HG03175 (cell line): ENCODE data around the gene TSNAXIP1.
"Not testable (repeated sequence)": the region's sequence is repeated elsewhere in the genome, so short reads cannot be mapped to it uniquely, and the experiment has no call there.

Source experiments
- ATAC-seq: cut with Tn5 transposase; IDR thresholded peaks from one replicate; pipeline ENCODE4 v1.9.1; 2021; ENCODE audit warnings: mild to moderate bottlenecking, moderate library complexity; ENCODE audit not compliant: unreplicated experiment

Gene TSNAXIP1

DNA sequence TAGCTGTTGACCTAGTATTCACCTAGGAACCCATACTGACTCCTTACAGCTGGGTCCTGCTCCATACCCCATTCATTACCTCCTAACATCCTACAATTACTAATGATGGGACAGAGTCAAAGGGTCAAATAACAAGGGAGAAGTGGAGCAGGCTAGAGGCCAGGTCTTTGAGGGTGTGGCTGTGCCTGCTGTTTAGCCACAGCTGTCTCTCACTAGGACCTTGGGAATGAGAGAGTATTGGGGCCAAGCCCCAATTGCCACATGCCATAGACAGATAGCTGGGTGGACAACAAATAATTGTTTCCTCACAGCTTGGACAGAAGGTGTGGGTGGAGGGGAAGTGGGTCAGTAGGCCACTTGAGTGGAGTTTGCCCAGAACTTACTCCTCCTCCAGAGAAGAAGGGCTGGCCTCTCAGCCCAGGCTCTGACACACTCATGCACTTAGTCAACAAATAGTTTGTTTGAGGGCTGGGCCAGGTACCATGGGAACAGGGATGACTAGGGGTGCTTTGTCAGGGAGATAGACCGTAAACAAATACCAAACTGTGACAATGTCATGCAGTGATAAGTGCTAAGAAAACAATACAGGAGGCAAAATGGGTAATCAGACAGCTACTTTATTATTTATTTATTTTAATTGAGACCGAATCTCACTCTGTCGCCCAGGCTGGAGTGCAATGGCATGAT lies 51.0 kb downstream of the TSNAXIP1 start:
- no peak for ATAC-seq

DNA sequence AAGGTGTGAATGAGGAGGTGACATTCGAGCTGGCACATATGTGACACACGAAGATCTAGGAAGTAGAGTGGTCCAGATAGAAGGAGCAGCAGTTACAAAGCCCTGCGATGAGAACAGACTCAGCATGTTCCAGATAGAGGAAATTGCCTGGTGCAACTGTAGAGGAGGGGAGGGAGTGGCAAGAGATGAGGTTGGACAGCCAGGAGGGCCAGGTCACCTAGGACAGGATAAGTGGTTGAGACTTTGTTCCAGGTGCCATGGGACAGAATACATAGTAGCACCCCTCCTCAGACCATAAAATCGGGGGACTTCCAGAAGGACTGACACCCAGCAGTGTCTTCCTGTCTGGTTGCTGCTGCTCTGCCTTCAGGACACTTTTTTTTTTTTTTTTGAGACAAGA lies 51.8 kb downstream of the TSNAXIP1 start:
- no peak for ATAC-seq

DNA sequence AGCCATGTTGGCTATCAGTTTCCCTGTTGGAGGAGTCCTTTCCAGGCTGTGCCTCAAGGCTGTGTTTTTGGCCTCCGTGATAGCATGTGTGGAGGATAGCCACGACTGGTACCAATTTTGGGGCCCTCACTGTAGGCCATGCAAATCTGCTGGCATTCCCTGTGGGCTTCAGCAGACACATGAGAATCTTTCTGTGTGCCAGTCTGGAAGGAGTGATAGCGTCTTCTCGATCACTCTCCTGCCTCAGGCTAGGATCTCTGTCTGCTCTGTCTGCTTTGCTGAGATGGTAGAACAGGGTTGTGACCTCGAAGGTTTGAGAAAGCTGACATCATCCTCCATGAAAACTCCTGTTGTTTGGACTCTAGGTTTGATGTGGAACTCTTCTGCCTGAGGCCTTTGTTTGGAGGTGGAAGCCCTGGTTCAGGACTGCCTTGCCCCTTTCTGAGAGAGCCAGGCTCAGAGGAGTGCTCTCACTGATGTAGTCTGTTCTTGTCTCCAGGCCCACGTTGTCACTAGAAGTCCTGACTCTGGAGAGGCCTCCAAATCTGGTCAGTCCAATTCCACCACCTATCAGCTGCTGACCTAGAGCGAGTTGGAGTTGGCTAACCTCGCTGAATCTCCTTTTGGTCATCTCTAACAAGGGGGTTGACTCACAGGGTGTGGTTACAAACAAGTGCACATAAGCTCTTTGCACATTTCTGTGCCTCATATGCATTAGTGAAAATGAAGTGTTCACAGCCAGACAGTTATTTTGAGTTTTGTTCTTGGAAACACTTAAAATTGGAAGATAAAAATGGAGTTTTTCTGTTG lies 54.1 kb downstream of the TSNAXIP1 start:
- ATAC-seq, result no peak

DNA sequence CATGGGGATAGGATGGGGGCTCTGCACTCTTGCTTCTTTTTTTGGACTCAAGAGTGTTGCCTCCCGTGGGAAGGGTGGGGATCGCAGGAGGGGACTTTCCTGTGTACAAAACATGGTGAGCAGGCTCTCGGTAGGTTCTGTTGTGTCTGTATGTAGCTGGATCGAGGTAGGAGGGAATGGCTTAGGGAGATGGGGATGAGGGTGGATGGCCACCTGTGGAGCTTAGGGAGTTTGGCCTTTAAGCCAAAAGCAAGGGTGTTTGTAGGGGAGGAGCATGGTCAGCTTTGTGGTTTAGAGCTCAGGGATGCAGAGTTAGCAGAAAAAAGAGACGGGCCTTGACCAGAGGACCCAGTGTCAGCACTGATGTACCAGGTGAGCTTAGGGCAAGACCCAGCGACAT lies 55.2 kb downstream of the TSNAXIP1 start:
- no peak for ATAC-seq

DNA sequence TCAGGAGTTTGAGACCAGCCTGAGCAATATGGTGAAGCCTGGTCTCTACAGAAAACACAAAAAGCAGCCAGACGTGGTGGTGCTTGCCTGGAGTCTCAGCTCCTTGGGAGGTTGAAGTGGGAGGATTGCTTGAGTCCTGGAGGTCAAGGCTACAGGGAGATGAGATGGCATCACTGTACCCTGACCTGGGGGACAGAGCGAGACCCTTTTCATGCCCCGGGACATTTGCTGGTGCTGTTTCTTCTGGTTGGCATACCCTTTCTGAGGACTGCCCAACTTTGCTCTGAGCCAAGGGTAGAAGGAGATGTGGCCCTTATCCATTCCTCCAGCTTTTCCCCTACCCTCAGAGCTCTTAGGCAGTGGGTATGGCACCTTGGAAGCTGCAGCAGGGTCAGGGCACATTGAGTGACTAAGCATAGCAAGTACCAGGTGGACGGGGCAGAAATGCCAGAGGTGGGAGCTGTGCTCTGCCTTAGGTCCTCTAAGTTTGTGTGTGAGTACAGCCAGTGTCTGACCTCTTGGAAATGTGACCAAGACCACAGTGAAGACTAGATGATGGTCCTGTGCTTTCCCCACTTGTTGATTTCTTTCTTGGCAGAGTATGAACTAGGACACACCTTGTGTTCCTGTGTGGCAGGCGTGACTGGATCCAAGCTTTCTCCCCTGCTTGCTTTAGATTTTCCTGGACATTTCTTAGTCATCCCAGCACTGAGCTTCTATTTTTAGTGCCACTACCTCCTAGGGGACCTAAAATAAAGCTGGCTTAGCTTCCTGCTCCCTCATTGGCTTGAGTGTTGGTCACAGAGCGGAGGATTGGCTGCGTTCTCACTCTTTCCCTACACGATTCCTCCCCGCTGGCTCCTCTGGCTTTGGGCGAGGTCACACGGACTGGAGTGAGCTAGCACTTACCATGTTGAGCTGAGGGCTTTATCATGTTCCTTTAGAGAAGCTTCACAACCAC lies 56.2 kb downstream of the TSNAXIP1 start:
- ATAC-seq, result no peak

DNA sequence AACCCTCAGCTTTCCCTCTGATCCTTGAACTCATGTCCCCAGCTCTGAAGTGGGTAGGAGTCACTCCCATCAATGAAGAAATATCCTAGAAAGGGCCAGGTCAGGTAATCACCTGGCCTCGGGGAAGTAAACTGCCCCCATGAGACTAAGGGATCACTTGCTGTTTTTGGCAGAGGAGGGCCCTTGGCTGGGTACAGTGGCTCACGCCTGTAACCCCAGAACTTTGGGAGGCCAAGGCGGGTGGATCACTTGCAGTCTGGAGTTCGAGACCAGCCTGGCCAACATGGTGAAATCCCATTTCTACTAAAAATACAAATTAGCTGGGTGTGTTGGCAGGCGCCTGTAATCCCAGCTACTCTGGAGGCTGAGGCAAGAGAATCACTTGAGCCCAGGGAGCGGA lies 57.4 kb downstream of the TSNAXIP1 start:
- not testable (repeated sequence) for ATAC-seq

DNA sequence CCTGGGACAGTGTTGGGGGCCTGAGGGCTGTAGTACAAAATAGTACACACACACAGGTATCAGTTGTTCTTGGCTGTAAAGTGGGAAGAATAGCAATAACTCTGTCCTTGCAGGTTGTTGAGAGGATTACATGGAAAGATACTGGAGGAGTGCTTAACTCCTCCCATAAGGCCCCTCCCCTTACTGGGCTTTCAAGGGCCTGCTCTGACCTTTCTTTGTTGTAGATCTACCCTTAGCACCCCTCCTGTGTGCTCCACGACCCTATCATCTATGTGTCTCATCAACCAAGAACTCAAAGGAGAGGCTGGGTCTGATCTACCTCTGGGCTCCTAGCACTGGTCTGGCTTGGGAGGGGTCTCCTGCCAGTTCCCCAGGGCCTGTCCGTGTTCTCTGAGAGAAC lies 57.9 kb downstream of the TSNAXIP1 start:
- no peak for ATAC-seq

DNA sequence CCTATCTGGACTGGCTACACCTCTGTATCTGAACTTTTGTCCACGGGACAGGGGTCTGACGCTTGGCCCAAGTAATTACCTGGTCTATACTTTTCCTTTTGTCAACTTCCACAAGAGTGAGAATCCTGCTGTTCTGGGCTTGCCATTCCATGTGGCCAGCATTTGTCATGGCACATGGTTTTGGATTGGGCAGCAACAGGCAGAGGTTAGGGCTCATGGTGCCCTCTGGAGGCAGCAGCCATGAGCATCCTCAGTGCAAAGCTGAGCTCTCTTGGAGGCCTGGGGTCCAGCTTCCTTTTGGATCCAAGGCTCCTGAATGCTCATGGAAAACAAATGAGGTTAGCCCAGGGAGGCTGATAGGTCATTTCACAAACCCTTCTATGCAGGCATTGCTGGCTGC lies 58.6 kb downstream of the TSNAXIP1 start:
- no peak for ATAC-seq

DNA sequence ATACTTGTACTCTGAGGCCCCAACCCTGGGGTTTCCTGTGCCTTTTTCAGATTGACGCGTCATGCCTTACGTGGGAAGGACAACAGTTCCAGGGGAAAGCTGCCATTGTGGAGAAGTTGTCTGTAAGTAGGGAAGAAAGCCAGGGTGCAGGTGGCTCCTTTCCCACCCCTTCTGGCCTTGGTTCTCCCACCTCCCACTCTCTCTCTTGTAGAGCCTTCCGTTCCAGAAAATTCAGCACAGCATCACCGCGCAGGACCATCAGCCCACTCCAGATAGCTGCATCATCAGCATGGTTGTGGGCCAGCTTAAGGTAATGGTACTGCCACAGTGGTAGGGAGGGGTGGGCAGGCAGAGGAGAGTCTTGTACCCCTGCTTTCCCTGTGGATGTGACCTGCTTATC lies 61.6 kb downstream of the TSNAXIP1 start:
- no peak for ATAC-seq

DNA sequence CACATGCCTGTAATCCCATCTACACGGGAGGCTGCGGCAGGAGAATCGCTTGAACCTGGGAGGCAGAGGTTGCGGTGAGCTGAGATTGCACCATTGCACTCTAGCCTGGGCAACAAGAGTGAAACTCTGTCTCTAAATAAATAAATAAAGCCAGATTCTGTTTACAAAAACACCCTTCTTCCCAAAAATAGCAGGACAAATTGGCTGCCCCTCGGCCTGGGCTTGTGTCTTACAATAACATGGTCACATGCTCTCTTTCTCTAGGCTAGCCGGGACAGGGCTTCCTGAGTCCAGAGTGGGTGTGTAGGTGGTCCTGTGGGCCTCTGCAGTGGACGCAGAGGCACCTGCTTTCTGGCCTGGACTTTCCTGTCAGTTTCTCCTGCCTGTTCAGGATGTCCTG lies 63.0 kb downstream of the TSNAXIP1 start:
- no peak for ATAC-seq

DNA sequence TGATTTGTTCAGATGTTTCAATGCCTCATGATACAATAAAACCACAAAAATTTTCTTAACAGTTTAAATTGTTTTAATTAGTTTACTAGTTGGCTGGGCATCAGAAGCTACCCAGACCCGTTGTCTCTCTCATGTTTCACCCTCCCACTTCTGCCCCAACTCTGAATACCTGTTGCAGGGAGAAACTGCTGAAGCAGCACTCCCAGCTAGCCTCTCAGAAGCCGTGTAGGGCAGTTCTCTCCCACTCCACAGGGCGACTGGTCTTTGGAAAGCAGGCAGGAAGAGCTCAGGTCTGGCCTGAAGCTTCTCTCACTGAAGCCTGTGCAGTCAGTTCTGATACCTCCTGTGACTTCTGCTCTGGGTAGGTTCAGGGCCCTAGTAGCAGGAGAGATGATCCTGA lies 64.6 kb downstream of the TSNAXIP1 start:
- no peak for ATAC-seq

DNA sequence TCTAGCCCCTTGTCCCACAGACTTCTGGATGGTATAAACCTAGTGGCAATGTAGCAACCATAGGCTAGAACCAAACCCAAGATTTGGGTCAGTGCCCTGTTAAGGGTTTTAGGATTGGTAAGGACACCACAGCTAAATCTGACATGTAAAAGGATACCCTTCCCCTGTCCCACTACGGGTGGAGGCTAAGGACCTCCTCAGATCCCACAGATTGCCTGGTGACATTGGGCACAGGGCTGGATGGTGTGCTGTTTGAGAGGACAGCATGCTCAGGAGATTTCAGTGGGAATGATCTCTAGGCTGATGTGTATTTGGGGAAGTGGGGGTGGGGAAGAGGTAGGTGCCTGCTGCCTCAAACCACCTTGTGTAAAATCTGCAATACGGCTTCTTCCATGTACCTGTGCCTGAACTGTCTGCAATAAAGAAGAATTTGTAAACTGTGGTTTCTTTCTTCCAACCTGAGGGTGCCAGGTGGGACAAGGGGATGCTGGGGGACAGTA lies 65.5 kb downstream of the TSNAXIP1 start:
- no peak for ATAC-seq

DNA sequence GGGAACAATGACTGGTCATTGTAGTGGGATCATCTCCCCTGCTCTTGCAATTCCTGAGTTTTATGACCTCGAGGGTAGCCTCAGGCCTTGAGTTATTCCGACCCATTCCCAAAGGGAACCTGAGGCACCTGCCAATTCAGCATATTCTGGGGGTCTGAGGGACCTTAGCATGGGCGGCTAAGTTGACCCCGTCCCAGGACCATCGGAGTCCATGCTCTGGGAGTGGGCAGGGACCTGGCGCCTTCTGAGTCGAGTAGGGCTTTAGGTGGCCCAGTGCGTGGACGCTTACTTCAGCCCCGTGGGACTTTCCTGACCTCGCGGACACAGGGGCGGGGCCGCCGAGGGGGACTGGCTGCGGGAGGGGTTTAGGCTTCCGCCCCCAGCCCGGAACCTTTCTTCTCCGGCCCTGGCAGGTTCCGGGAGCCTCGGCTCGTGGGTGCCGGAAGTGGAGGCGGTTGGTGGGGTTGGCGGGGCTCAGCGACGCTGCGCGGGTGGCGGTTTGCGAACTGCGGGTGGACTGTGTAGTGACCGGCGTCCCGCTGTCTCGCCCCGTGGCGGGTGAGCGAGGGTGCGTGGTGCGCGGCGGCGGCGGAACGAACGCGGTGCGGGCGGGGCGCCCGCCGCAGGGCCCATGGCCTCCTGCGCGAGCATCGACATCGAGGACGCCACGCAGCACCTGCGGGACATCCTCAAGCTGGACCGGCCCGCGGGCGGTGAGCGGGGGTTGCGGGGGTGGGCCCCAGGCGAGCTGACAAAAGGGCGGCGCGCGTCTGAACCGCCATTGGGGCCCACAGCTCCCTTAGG lies 66.1 kb downstream of the TSNAXIP1 start, which contains the start of gene EDC4:
Gene EDC4, plus strand, starts transcription at position 422 of the 804 bp plus-strand sequence. Its CDS starts 210 bp downstream, at position 632.
- peak; percentile 77 for ATAC-seq

DNA sequence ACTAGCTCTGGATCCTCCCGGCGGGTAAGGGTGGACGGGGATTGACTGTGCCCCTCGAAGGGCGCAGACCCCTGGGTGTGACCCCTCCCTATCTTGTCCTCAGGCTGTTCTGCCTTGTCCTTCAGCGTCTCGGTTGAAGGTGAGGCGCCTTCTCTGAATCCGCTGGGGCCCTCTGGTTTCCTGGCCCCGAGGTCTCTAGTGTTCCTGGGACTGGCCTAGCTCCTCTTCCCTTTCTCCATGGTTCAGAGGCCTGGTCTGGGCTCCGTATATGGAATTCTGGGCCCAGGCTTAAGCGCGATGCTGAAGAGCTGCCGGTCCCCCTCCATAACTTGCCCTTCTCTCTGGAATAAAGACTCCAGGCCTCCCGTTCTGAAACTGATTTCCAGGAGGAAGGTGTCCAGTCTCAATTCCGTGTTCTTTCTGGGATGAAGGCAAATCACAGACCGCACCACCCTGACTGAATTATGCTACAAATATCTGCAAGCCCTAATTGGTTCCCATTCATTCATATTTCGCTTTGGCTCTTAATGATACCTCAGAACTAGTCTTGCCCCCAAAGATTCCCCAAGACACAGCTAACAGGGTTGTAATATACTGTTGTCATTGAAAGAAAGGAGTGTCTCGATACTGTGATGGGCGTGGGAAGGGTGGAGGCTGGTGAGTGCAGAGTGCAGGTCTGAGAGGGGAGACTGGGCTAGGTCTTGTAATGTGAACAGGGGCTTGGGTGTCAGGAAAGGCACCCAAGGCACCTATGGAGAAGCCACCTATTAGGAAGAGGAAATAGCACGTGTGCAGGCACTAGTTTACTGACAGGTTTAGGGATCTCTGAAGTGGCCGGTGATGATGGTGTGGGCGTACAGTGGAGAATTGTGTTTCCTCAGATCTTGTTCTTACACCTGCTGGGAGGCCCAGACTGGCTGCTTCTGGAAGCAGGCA lies 67.0 kb downstream of the TSNAXIP1 start:
- ATAC-seq, result peak; percentile 8

DNA sequence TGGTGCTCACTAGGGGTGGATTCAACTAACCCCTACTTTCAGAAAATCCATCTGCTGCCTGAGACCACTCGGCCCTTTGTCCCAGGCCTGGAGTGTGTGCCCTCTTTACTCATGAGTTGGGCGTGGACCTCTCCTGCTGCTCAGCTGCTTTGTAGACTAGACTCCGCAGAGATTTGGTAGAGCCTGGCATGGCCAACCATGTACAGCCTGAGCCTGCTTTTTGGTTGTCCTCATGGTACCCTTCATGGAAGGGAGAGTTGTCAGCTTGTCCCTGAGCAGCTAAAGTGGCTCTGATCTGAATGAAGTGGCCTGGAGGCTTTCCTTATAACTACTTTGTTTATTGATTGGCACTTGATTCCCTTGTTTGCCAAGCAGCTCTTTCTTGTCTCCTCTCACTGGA lies 67.7 kb downstream of the TSNAXIP1 start:
- no peak for ATAC-seq

DNA sequence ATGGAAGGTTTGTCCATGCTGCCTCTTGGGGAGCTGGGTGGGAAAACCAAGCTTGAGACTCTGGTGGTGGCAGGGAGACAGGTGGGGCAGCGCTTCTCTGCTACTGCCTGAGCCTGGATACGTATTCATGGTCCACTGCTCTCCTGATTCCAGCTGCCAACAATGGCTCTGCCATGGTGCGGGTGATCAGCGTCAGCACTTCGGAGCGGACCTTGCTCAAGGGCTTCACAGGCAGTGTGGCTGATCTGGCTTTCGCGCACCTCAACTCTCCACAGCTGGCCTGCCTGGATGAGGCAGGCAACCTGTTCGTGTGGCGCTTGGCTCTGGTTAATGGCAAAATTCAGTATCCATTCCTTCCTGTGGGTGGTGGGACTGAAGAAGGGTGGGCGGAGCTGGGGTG lies 70.4 kb downstream of the TSNAXIP1 start:
- ATAC-seq, result no peak
